Putamen (tissue), 1 donor: ENCODE measurements around the gene KTI12.
"Not testable (repeated sequence)": the region's sequence is repeated elsewhere in the genome, so short reads cannot be mapped to it uniquely, and the experiment has no call there.

Experiments used
- DNase-seq: peaks from one replicate; pipeline ENCODE4 v3.0.0-alpha.2; 2016; ENCODE audit warnings: low spot score

Gene KTI12

GRCh38 chr1:52037909-52038308, 4.3 kb upstream of the KTI12 start:
- no peak for DNase-seq

- DNase-seq = no peak
These were observed 3.8 kb upstream of the KTI12 start for GRCh38 chr1:52037402-52037814.

- no peak for DNase-seq
These were observed 407 bp upstream of the KTI12 start for GRCh38 chr1:52034050-52034384.

- no peak for DNase-seq
These were observed 852 bp downstream of the KTI12 start for GRCh38 chr1:52032785-52033131.

- no peak for DNase-seq
These were observed 1.4 kb downstream of the KTI12 start for GRCh38 chr1:52032124-52032784.

GRCh38 chr1:52028839-52029238, 4.8 kb downstream of the KTI12 start:
- not testable (repeated sequence) for DNase-seq

- DNase-seq = no peak
These were observed 5.3 kb downstream of the KTI12 start for GRCh38 chr1:52028328-52028727.

GRCh38 chr1:52026278-52026677, 7.3 kb downstream of the KTI12 start:
- DNase-seq = no peak

- no peak for DNase-seq
These were observed 11.5 kb downstream of the KTI12 start for GRCh38 chr1:52022133-52022532.

- DNase-seq = no peak
These were observed 25.4 kb downstream of the KTI12 start for GRCh38 chr1:52008071-52008809.

- no peak for DNase-seq
These were observed 26.2 kb downstream of the KTI12 start for GRCh38 chr1:52007215-52008002.

GRCh38 chr1:52006081-52006553, 27.5 kb downstream of the KTI12 start:
- DNase-seq = not testable (repeated sequence)

- DNase-seq = not testable (repeated sequence)
These were observed 28.1 kb downstream of the KTI12 start for GRCh38 chr1:52005548-52005947.

- no peak for DNase-seq
These were observed 29.7 kb downstream of the KTI12 start for GRCh38 chr1:52003877-52004276.

- peak; percentile 53 for DNase-seq
These were observed 31.3 kb downstream of the KTI12 start for GRCh38 chr1:52002038-52002917.

GRCh38 chr1:51998701-51999100, 34.9 kb downstream of the KTI12 start:
- DNase-seq = no peak

- DNase-seq = no peak
These were observed 35.6 kb downstream of the KTI12 start for GRCh38 chr1:51997974-51998382.

- DNase-seq = no peak
These were observed 43.1 kb downstream of the KTI12 start, which contains the start of gene RAB3B for GRCh38 chr1:51990478-51990965. Gene RAB3B (minus strand): TSS chr1:51990700. CDS start chr1:51977117, 13,583 bp downstream.

GRCh38 chr1:51989582-51990477, 43.8 kb downstream of the KTI12 start:
- no peak for DNase-seq

GRCh38 chr1:51988254-51988653, 45.4 kb downstream of the KTI12 start:
- no peak for DNase-seq

GRCh38 chr1:51986718-51987117, 46.9 kb downstream of the KTI12 start:
- no peak for DNase-seq
